ENCODE measurements around the gene MAN1C1.
A peak's percentile ranks its signal among the peaks of the same experiment; 100 is the strongest.
"Not testable (repeated sequence)": the region's sequence is repeated elsewhere in the genome, so short reads cannot be mapped to it uniquely, and the experiment has no call there.

MAN1C1 gene

GRCh38 chr1:25658791-25659431, 42.3 kb downstream of the MAN1C1 start:
- no peak for DNase-seq

GRCh38 chr1:25661043-25661815, 44.6 kb downstream of the MAN1C1 start:
- no peak for DNase-seq

- DNase-seq = no peak
These were observed 45.5 kb downstream of the MAN1C1 start for GRCh38 chr1:25662061-25662460.

GRCh38 chr1:25662959-25663358, 46.4 kb downstream of the MAN1C1 start:
- DNase-seq = not testable (repeated sequence)

- DNase-seq = peak in 1 of 2 experiments; percentile 33
These were observed 48.0 kb downstream of the MAN1C1 start for GRCh38 chr1:25664357-25665199.

GRCh38 chr1:25666460-25666859, 49.9 kb downstream of the MAN1C1 start:
- DNase-seq = no peak

GRCh38 chr1:25668931-25669573, 52.5 kb downstream of the MAN1C1 start:
- DNase-seq = no peak

- no peak for DNase-seq
These were observed 53.4 kb downstream of the MAN1C1 start for GRCh38 chr1:25669781-25670567.

GRCh38 chr1:25671929-25672328, 55.3 kb downstream of the MAN1C1 start:
- DNase-seq = no peak

- no peak for DNase-seq
These were observed 56.3 kb downstream of the MAN1C1 start for GRCh38 chr1:25672763-25673409.

GRCh38 chr1:25673456-25673855, 56.9 kb downstream of the MAN1C1 start:
- DNase-seq = no peak

- DNase-seq = no peak
These were observed 57.6 kb downstream of the MAN1C1 start for GRCh38 chr1:25673962-25674806.

- no peak for DNase-seq
These were observed 58.2 kb downstream of the MAN1C1 start for GRCh38 chr1:25674807-25675084.

GRCh38 chr1:25675729-25676476, 59.3 kb downstream of the MAN1C1 start:
- DNase-seq = no peak

- no peak for DNase-seq
These were observed 59.9 kb downstream of the MAN1C1 start for GRCh38 chr1:25676488-25676887.

- DNase-seq = no peak
These were observed 60.7 kb downstream of the MAN1C1 start for GRCh38 chr1:25677193-25677773.

GRCh38 chr1:25679171-25679570, 62.6 kb downstream of the MAN1C1 start:
- DNase-seq = no peak

GRCh38 chr1:25680701-25681100, 64.1 kb downstream of the MAN1C1 start:
- no peak for DNase-seq

GRCh38 chr1:25682059-25682601, 65.5 kb downstream of the MAN1C1 start:
- DNase-seq = no peak

- DNase-seq = no peak
These were observed 66.6 kb downstream of the MAN1C1 start for GRCh38 chr1:25683177-25683576.

All from NCI-H1930 (cell line).